A549 treated with DMSO at 1 μM for 4 hours (cell line): Measurements from ENCODE around the gene LRRC37B. TPM values are rescaled to one million over a fixed set of nuclear protein-coding genes. Genes with fewer than 3 reads are reported as not detected.

Experiments used
- total RNA-seq: library from RNA; stranded (reverse); fragments of 200-300 nt; extraction: Qiagen RNA extraction; gene quantifications from 5 replicates; pipeline ENCODE4 v1.2.3, GENCODE V29; 2022; ENCODE audit warnings: low read depth

The LRRC37B gene
- total RNA-seq, result 9.2 to 10.3 TPM (median 9.7 TPM) in 5 replicates

DNA sequence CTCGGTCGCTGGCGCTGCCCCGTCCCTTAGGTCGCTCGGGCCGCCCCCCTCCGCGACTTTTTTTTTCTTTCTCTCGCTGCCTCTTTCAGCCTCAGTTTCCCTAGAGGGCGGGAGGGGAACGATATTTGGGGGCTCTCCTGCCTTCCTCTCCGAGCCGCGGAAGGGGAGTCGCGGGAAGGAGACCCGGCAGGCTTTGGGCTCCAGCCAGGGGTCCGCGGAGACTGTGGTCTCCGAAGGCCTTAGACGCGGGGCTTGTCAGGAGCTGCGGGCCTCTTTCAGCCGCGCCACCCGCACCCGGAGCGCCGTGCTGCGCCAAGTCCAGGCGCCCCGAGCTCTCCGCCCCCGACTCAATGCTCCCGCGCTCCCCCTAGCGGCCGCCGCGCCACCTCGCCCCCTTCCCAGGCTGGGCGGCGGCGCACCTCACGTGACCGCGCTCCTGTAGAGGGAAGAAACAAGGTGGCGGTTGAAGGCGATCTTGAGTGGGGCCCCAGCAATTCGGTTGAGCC lies at the start of gene LRRC37B:
LRRC37B (plus strand) TSS at position 427 of the 506 bp plus-strand sequence. CDS start 14,010 bp downstream, outside the sequence.

Other genes with a start within 250 kb of the LRRC37B start
- 114 to 169 TPM (median 158 TPM) in 5 replicates for gene COPRS, start 148.1 kb upstream of the LRRC37B start, total RNA-seq
- gene UTP6, start 105.7 kb upstream of the LRRC37B start, total RNA-seq, result 43.7 to 93.4 TPM (median 82.6 TPM) in 5 replicates
- 25.4 to 37.4 TPM (median 31.5 TPM) in 5 replicates for gene SUZ12, start 70.4 kb upstream of the LRRC37B start, total RNA-seq
- 18.3 to 31.1 TPM (median 28.3 TPM) in 5 replicates for gene RHOT1, start 135.1 kb downstream of the LRRC37B start, total RNA-seq